H9 (cell line): Measurements from ENCODE around the gene CHID1. TPM values are rescaled to one million over a fixed set of nuclear protein-coding genes. Genes with fewer than 3 reads are reported as not detected.

Experiments used
- DNase-seq: peaks from one replicate; pipeline ENCODE4 v3.0.0-alpha.2; 2017
- H2AFZ ChIP-seq: one replicate; pipeline ENCODE4 v1.6.1; 2013; ENCODE audit warnings: mild to moderate bottlenecking, low read length, control low read depth, moderate library complexity
- H2AK5ac ChIP-seq: 2 replicates; pipeline ENCODE4 v1.6.1; 2013; ENCODE audit warnings: low read length, control low read depth, mixed read lengths; ENCODE audit not compliant: insufficient read length
- H2BK120ac ChIP-seq: one replicate; pipeline ENCODE4 v1.6.1; 2013; ENCODE audit warnings: low read depth, mild to moderate bottlenecking, low read length, control low read depth, inconsistent platforms; ENCODE audit not compliant: poor library complexity, severe bottlenecking
- H2BK12ac ChIP-seq: 2 replicates; pipeline ENCODE4 v1.6.1; 2013; ENCODE audit warnings: low read length, control low read depth, mixed read lengths, low read depth; ENCODE audit not compliant: insufficient read length
- H2BK15ac ChIP-seq: 2 replicates; pipeline ENCODE4 v1.6.1; 2013; ENCODE audit warnings: low read depth, low read length, control low read depth
- H2BK20ac ChIP-seq: one replicate; pipeline ENCODE4 v1.6.1; 2013; ENCODE audit warnings: low read depth, mild to moderate bottlenecking, low read length, control low read depth, inconsistent platforms; ENCODE audit not compliant: poor library complexity, severe bottlenecking
- H2BK5ac ChIP-seq: 2 replicates; pipeline ENCODE4 v1.6.1; 2013; ENCODE audit warnings: low read length, control low read depth, mixed read lengths; ENCODE audit not compliant: insufficient read length
- H3K14ac ChIP-seq: 2 replicates; pipeline ENCODE4 v1.6.1; 2013; ENCODE audit warnings: low read length, control low read depth; ENCODE audit not compliant: insufficient read depth
- H3K18ac ChIP-seq: 2 replicates; pipeline ENCODE4 v1.6.1; 2013; ENCODE audit warnings: low read depth, mild to moderate bottlenecking, mixed read lengths, low read length, control low read depth; ENCODE audit not compliant: insufficient read length
- H3K23ac ChIP-seq: 2 replicates; pipeline ENCODE4 v1.6.1; 2013; ENCODE audit warnings: low read length, control low read depth, mixed read lengths, low read depth; ENCODE audit not compliant: insufficient read length
- H3K23me2 ChIP-seq: 2 replicates; pipeline ENCODE4 v1.6.1; 2013; ENCODE audit warnings: low read depth, mild to moderate bottlenecking, mixed read lengths, low read length, control low read depth; ENCODE audit not compliant: insufficient read length, poor library complexity, severe bottlenecking
- H3K27ac ChIP-seq: 2 replicates; pipeline ENCODE4 v1.5.1; 2013; ENCODE audit warnings: low read length, control low read depth, mixed read lengths, low read depth; ENCODE audit not compliant: insufficient read length
- H3K27me3 ChIP-seq: 2 replicates; pipeline ENCODE4 v1.6.1; 2013; ENCODE audit warnings: low read length, control low read depth, inconsistent platforms; ENCODE audit not compliant: insufficient read depth
- H3K4ac ChIP-seq: 2 replicates; pipeline ENCODE4 v1.6.1; 2013; ENCODE audit warnings: low read depth, mild to moderate bottlenecking, control low read depth, inconsistent platforms, low read length, moderate library complexity
- H3K4me1 ChIP-seq: 2 replicates; pipeline ENCODE4 v1.6.1; 2013; ENCODE audit warnings: low read length, control low read depth, inconsistent platforms; ENCODE audit not compliant: insufficient read depth
- H3K4me2 ChIP-seq: 2 replicates; pipeline ENCODE4 v1.6.1; 2013; ENCODE audit warnings: low read length, control low read depth, mixed read lengths; ENCODE audit not compliant: insufficient read length, insufficient read depth
- H3K56ac ChIP-seq: 2 replicates; pipeline ENCODE4 v1.6.1; 2013; ENCODE audit warnings: low read depth, mild to moderate bottlenecking, mixed read lengths, low read length, control low read depth; ENCODE audit not compliant: insufficient read length
- H3K79me1 ChIP-seq: 2 replicates; pipeline ENCODE4 v1.6.1; 2013; ENCODE audit warnings: low read depth, mild to moderate bottlenecking, moderate library complexity, low read length, control low read depth, inconsistent platforms; ENCODE audit not compliant: insufficient read depth, poor library complexity, severe bottlenecking
- H3K79me2 ChIP-seq: 2 replicates; pipeline ENCODE4 v1.6.1; 2013; ENCODE audit warnings: low read length, control low read depth, inconsistent platforms; ENCODE audit not compliant: insufficient read depth
- H3K9ac ChIP-seq: 2 replicates; pipeline ENCODE4 v1.6.1; 2013; ENCODE audit warnings: low read length, control low read depth, mixed read lengths; ENCODE audit not compliant: insufficient read length; ENCODE audit errors: extremely low read depth
- H3K9me3 ChIP-seq: one replicate; pipeline ENCODE4 v1.6.1; 2013; ENCODE audit warnings: low read depth, low read length, inconsistent platforms; ENCODE audit not compliant: control insufficient read depth
- H3T11ph ChIP-seq: one replicate; pipeline ENCODE4 v1.6.1; 2013; ENCODE audit warnings: mild to moderate bottlenecking, low read length, control low read depth, inconsistent platforms
- H4K20me1 ChIP-seq: one replicate; pipeline ENCODE4 v1.6.1; 2013; ENCODE audit not compliant: control insufficient read depth, insufficient read length, insufficient read depth
- H4K5ac ChIP-seq: 2 replicates; pipeline ENCODE4 v1.6.1; 2013; ENCODE audit warnings: low read depth, mild to moderate bottlenecking, mixed read lengths, low read length, control low read depth; ENCODE audit not compliant: insufficient read length
- H4K8ac ChIP-seq: replicated peaks from 2 replicates; pipeline ENCODE4 v1.6.1; 2013; ENCODE audit warnings: low read length, control low read depth, mixed read lengths, low read depth; ENCODE audit not compliant: insufficient read length
- H4K91ac ChIP-seq: 2 replicates; pipeline ENCODE4 v1.6.1; 2013; ENCODE audit warnings: low read depth, mild to moderate bottlenecking, moderate library complexity, mixed read lengths, low read length, control low read depth; ENCODE audit not compliant: insufficient read length
- H3K27ac Mint-ChIP-seq, 3 experiments: 2 replicates in 2 of 3; 3 replicates in 1 of 3; pipeline ENCODE4 v1.8.0; 2020 to 2021; ENCODE audit warnings: mixed read lengths in 3 of 3, mild to moderate bottlenecking in 1 of 3, moderate library complexity in 1 of 3
- H3K27me3 Mint-ChIP-seq: 2 replicates; pipeline ENCODE4 v1.8.0; 2021; ENCODE audit warnings: low read depth, mild to moderate bottlenecking, moderate library complexity, mixed read lengths
- H3K36me3 Mint-ChIP-seq, 3 experiments: 2 replicates in 2 of 3; 3 replicates in 1 of 3; pipeline ENCODE4 v1.8.0; 2020 to 2021; ENCODE audit warnings: low read depth in 3 of 3, mixed read lengths in 3 of 3; ENCODE audit not compliant: insufficient read depth in 1 of 3
- H3K4me1 Mint-ChIP-seq, 2 experiments: 2 replicates each; pipeline ENCODE4 v1.8.0; 2020; ENCODE audit warnings: mixed read lengths in 2 of 2
- H3K4me3 Mint-ChIP-seq, 2 experiments: 2 replicates in 1 of 2; 3 replicates in 1 of 2; pipeline ENCODE4 v1.8.0; 2020 to 2021; ENCODE audit warnings: mild to moderate bottlenecking in 2 of 2, mixed read lengths in 2 of 2, moderate library complexity in 1 of 2
- H3K9me3 Mint-ChIP-seq, 2 experiments: 2 replicates in 1 of 2; 3 replicates in 1 of 2; pipeline ENCODE4 v1.8.0; 2020; ENCODE audit warnings: mild to moderate bottlenecking in 2 of 2, mixed read lengths in 2 of 2, moderate library complexity in 1 of 2
- WGBS: extraction: QIAGEN DNeasy Blood & Tissue Kit; methylation state at CpG from one replicate; pipeline ENCODE4 v1.1.7; 2013; ENCODE audit warnings: missing lambda C conversion rate, low lambda C conversion rate, mixed read lengths; ENCODE audit not compliant: insufficient read length; ENCODE audit errors: extremely low coverage; 5-methylcytosine and 5-hydroxymethylcytosine counted together
- total RNA-seq: library from RNA; stranded (reverse); gene quantifications from 2 replicates; pipeline ENCODE4 v1.2.1, GENCODE V29; 2021
- TF ChIP-seq, protein P1 (sequence below): fragments of 200-600 bp; sonication (generic); conservative IDR thresholded peaks from 3 replicates; pipeline ENCODE4 v1.8.0; 2021; ENCODE audit warnings: antibody characterized with exemption, mild to moderate bottlenecking

The CHID1 gene
- total RNA-seq, 1 experiment from 2014 or later: 89.4 TPM

DNA sequence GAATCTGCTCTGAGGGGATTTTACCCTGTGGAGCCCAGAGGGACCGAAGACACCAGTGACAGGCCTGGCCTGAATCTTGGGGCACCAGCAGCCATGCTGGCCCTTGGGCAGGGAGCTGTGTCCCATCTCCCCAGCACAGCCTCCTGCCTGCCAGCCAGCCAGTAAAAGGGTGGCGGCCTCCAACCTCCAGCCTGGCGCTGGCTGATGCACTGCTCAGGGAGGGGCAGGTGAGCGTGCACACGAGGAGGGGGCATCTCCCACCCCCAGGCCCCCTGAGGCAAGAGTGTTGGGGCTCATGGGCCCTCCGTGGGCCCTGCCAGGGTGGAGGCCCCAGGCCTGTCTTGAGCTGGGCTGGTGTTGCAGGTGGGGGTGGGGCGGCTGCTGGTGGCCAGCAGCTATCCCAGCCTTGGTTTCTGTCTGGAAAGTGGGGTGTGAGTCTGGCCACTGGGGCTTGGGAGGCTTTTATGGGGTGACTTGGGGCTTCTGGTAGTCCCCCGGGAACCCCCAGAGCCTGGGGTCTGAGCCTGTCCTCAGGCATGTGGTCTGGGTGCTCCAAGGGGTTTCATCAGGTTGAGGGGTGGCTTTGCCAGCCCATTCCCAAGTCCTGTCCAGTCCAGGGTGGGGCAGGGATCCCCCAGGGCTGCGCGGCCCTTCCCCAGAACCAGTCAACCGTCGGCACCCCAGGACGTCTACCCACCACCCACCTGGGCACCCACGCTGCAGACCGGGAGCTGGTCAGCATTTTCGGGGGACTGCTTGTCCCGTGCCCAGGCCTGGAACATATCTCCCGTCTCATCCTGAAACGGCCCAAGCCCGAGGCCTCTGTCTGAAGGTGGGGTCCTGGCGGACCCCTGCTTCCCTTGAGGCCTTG is 50.1 kb downstream of the CHID1 start:
- Histone ChIP-seq H4K20me1 (no peaks in the 10 kb centered on the region), H2BK120ac (no peak overlapping the region), H3K27me3 (no peaks in the 10 kb centered on the region), H3K9ac (no peak overlapping the region), H3K56ac (no peak overlapping the region), H3K4ac (no peak overlapping the region), H3K9me3 (no peaks in the 10 kb centered on the region), H2AK5ac (no peak overlapping the region), H3K18ac (no peak overlapping the region), H3K14ac (no peak overlapping the region), H3K4me2 (no peak overlapping the region), H2BK15ac (no peak overlapping the region), H3K79me1 (no peaks in the 10 kb centered on the region), H4K5ac (no peak overlapping the region), H2BK12ac (no peak overlapping the region), H4K8ac (no peak overlapping the region), H2BK20ac (no peak overlapping the region), H3K4me1 (no peaks in the 10 kb centered on the region; the same call in 1 of the 2 replicates), H3K23me2 (no peaks in the 10 kb centered on the region), H3T11ph (no peak overlapping the region), H4K91ac (no peak overlapping the region), H3K79me2 (no peaks in the 10 kb centered on the region), H2AFZ (no peak overlapping the region), H3K27ac (no peak overlapping the region), H2BK5ac (no peak overlapping the region), H3K23ac (no peak overlapping the region)
- no CpG with 5 or more reads among the region's 21 CpGs for WGBS
- Mint-ChIP-seq H3K9me3 (no peaks in the 10 kb centered on the region), H3K27me3 (peaks cover 21% of the 10 kb centered on the region), H3K4me1 (peaks cover 22 to 66% of the 10 kb centered on the region in 2 experiments), H3K36me3 (peaks cover 0 to 13% (median 0%) of the 10 kb centered on the region in 3 experiments; a peak in 3 of 7 replicates), H3K27ac (no peak overlapping the region), H3K4me3 (no peak overlapping the region; a peak in 1 of 5 replicates)
- TF ChIP-seq, protein P1, sequence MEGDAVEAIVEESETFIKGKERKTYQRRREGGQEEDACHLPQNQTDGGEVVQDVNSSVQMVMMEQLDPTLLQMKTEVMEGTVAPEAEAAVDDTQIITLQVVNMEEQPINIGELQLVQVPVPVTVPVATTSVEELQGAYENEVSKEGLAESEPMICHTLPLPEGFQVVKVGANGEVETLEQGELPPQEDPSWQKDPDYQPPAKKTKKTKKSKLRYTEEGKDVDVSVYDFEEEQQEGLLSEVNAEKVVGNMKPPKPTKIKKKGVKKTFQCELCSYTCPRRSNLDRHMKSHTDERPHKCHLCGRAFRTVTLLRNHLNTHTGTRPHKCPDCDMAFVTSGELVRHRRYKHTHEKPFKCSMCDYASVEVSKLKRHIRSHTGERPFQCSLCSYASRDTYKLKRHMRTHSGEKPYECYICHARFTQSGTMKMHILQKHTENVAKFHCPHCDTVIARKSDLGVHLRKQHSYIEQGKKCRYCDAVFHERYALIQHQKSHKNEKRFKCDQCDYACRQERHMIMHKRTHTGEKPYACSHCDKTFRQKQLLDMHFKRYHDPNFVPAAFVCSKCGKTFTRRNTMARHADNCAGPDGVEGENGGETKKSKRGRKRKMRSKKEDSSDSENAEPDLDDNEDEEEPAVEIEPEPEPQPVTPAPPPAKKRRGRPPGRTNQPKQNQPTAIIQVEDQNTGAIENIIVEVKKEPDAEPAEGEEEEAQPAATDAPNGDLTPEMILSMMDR: no peak
- DNase-seq: no peak
